ENCODE measurements around the gene BFSP2.

BFSP2 gene

DNA sequence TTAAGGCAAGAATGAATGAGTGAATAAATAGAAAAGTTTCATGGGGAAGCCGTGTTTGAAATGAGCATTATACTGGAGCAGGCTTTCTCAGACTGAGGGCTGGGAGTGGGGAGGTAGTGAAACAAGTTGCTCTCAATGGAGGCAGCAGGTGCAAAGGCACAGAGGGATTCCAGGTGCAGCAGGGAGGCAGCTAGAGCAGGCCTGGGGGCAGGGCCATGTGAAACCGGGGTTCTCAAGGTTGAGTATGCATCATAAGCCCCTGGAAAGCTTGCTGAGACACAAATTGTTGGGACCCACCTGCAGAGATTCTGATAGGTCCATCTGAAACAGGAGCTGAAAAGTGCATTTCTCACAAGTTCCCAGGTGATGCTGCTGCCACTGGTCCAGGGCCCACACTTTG, 45.3 kb downstream of the BFSP2 start:
- H3K27ac Mint-ChIP-seq, result peak overlapping the region; percentile 16
- H3K36me3 Mint-ChIP-seq, result peaks cover 6% of the 10 kb centered on the region
- no peaks in the 10 kb centered on the region for H3K27me3 Mint-ChIP-seq
- H3K9me3 Mint-ChIP-seq, result peaks cover under 1% of the 10 kb centered on the region
- no peak overlapping the region for H3K4me3 Mint-ChIP-seq
- peaks cover 54% of the 10 kb centered on the region for H3K4me1 Mint-ChIP-seq
- DNase-seq, result no peak
- CTCF ChIA-PET, result interaction anchor here (0.7 to 3.0 kb wide), 3 partner anchors 9 to 374 kb away, joined by 3 to 13 read pairs (median 4); no protein-coding TSS in a partner anchor

GRCh38 chr3:133447750-133448477, 48.1 kb downstream of the BFSP2 start:
- DNase-seq, result no peak
- no peaks in the 10 kb centered on the region for H3K9me3 Mint-ChIP-seq
- peaks cover 3% of the 10 kb centered on the region for H3K36me3 Mint-ChIP-seq
- no peak overlapping the region for H3K4me3 Mint-ChIP-seq
- H3K4me1 Mint-ChIP-seq, result peaks cover 38% of the 10 kb centered on the region
- no peaks in the 10 kb centered on the region for H3K27me3 Mint-ChIP-seq
- CTCF ChIA-PET, result interaction anchor here (1.0 to 3.0 kb wide), 9 partner anchors 9 to 130 kb away, joined by 3 to 13 read pairs (median 4); partner anchors contain the start of gene CDV3
- H3K27ac Mint-ChIP-seq, result peak overlapping the region; percentile 89

DNA sequence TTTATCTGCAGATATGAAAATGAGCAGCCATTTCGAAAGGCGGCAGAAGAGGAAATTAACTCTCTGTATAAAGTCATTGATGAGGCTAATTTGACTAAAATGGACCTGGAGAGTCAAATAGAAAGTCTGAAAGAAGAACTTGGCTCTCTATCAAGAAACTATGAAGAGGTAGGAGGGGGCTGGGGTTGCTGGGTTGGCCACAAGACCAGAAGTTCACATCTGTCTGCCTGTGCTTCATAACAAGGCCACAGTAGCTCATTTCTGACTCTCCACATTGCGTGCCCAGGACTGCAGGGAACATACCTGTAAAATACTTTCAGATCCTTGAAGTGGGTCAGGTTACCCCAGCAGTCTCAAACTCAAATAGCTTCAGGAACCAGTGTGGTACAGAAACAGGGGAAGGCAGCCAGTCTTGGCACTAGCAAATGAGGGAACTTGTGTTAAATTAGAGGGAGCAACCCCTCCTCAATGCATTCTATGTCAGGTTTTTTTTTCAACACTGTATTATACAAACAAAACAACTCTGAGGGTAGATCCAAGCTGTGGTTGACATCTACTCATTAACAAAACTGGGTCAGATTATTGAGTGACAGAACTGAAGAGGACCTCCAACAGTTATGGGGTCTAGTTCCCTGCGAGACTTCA, 48.7 kb downstream of the BFSP2 start:
- Mint-ChIP-seq H3K36me3 (peaks cover 3% of the 10 kb centered on the region), H3K4me1 (peaks cover 32% of the 10 kb centered on the region), H3K27ac (peak overlapping the region; percentile 89), H3K9me3 (no peaks in the 10 kb centered on the region), H3K27me3 (no peaks in the 10 kb centered on the region), H3K4me3 (no peak overlapping the region)
- CTCF ChIA-PET, result interaction anchor here (1.0 to 2.0 kb wide), 7 partner anchors 9 to 124 kb away, joined by 3 to 7 read pairs (median 4); partner anchors contain the start of gene CDV3
- peak; percentile 54 for DNase-seq

GRCh38 chr3:133451309-133451708, 51.5 kb downstream of the BFSP2 start:
- CTCF ChIA-PET, result interaction anchor here (2.1 kb wide), 1 partner anchor 127 kb away, joined by 5 read pairs; no protein-coding TSS in a partner anchor
- H3K27me3 Mint-ChIP-seq, result no peaks in the 10 kb centered on the region
- H3K36me3 Mint-ChIP-seq, result peaks cover 3% of the 10 kb centered on the region
- no peaks in the 10 kb centered on the region for H3K9me3 Mint-ChIP-seq
- no peak for DNase-seq
- peaks cover 19% of the 10 kb centered on the region for H3K4me1 Mint-ChIP-seq
- H3K27ac Mint-ChIP-seq, result no peak overlapping the region
- no peak overlapping the region for H3K4me3 Mint-ChIP-seq

- no peak for DNase-seq
- Mint-ChIP-seq H3K4me1 (peaks cover 17% of the 10 kb centered on the region), H3K9me3 (no peaks in the 10 kb centered on the region), H3K4me3 (no peak overlapping the region), H3K27me3 (no peaks in the 10 kb centered on the region), H3K27ac (no peak overlapping the region), H3K36me3 (peaks cover 3% of the 10 kb centered on the region)
- CTCF ChIA-PET, result interaction anchor here (1.1 kb wide), 1 partner anchor 12 kb away, joined by 4 read pairs; no protein-coding TSS in a partner anchor
These were observed 52.9 kb downstream of the BFSP2 start for GRCh38 chr3:133452641-133453319.

- Mint-ChIP-seq H3K4me1 (peaks cover 12% of the 10 kb centered on the region), H3K36me3 (peaks cover 3% of the 10 kb centered on the region), H3K27me3 (no peaks in the 10 kb centered on the region), H3K9me3 (no peaks in the 10 kb centered on the region), H3K4me3 (no peak overlapping the region), H3K27ac (no peak overlapping the region)
- CTCF ChIA-PET, result interaction anchor here (1.1 kb wide), 1 partner anchor 12 kb away, joined by 4 read pairs; no protein-coding TSS in a partner anchor
- DNase-seq, result no peak
These were observed 53.5 kb downstream of the BFSP2 start for GRCh38 chr3:133453383-133453782.

- no peak overlapping the region for H3K27ac Mint-ChIP-seq
- CTCF ChIA-PET, result interaction anchor here (1.0 to 3.3 kb wide), 4 partner anchors 12 to 123 kb away, joined by 3 to 11 read pairs (median 4); no protein-coding TSS in a partner anchor
- no peak for DNase-seq
- H3K36me3 Mint-ChIP-seq, result no peaks in the 10 kb centered on the region
- H3K9me3 Mint-ChIP-seq, result no peaks in the 10 kb centered on the region
- peaks cover 2% of the 10 kb centered on the region for H3K4me1 Mint-ChIP-seq
- no peak overlapping the region for H3K4me3 Mint-ChIP-seq
- H3K27me3 Mint-ChIP-seq, result no peaks in the 10 kb centered on the region
These were observed 55.4 kb downstream of the BFSP2 start for GRCh38 chr3:133455281-133455680.

GRCh38 chr3:133455960-133456359, 56.1 kb downstream of the BFSP2 start:
- CTCF ChIA-PET, result interaction anchor here (1.0 to 3.3 kb wide), 4 partner anchors 12 to 119 kb away, joined by 3 to 11 read pairs (median 5); no protein-coding TSS in a partner anchor
- Mint-ChIP-seq H3K9me3 (no peaks in the 10 kb centered on the region), H3K27ac (no peak overlapping the region), H3K4me1 (peaks cover 7% of the 10 kb centered on the region), H3K27me3 (no peaks in the 10 kb centered on the region), H3K4me3 (no peak overlapping the region), H3K36me3 (no peaks in the 10 kb centered on the region)
- DNase-seq, result no peak

GRCh38 chr3:133457025-133457424, 57.2 kb downstream of the BFSP2 start:
- Mint-ChIP-seq H3K4me3 (no peak overlapping the region), H3K27ac (no peak overlapping the region), H3K9me3 (no peaks in the 10 kb centered on the region), H3K27me3 (no peaks in the 10 kb centered on the region), H3K36me3 (no peaks in the 10 kb centered on the region), H3K4me1 (peaks cover 18% of the 10 kb centered on the region)
- CTCF ChIA-PET, result interaction anchor here (0.6 to 3.3 kb wide), 13 partner anchors 8 to 471 kb away, joined by 3 to 11 read pairs (median 4); no protein-coding TSS in a partner anchor
- no peak for DNase-seq

- Mint-ChIP-seq H3K9me3 (no peaks in the 10 kb centered on the region), H3K27me3 (no peaks in the 10 kb centered on the region), H3K4me1 (peaks cover 18% of the 10 kb centered on the region), H3K36me3 (no peaks in the 10 kb centered on the region), H3K4me3 (no peak overlapping the region), H3K27ac (no peak overlapping the region)
- no peak for DNase-seq
- CTCF ChIA-PET, result interaction anchor here (0.6 to 3.3 kb wide), 13 partner anchors 9 to 470 kb away, joined by 3 to 11 read pairs (median 4); no protein-coding TSS in a partner anchor
These were observed 57.7 kb downstream of the BFSP2 start for GRCh38 chr3:133457465-133458067.

DNA sequence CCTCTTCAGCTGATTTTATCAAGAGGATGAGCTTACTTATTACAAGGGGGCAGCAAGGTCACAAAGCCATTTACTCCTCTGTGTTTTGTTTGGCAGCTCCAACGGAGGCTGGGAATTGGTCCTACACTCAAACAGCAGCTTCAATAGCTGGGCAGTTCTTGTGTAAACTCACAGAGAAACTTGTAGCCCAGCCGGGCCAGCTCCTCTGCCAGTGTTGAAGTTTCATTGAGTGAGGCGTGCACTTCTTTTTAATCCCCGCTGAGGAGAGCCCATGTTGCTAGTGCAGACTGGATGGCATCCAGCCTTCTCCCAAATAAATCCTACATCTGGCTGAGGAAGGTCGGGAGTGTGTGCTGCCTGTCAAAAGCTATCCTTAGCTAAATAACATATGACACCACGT, 59.5 kb downstream of the BFSP2 start:
- no peaks in the 10 kb centered on the region for H3K36me3 Mint-ChIP-seq
- peaks cover 33% of the 10 kb centered on the region for H3K4me1 Mint-ChIP-seq
- no peaks in the 10 kb centered on the region for H3K27me3 Mint-ChIP-seq
- H3K27ac Mint-ChIP-seq, result no peak overlapping the region
- DNase-seq, result no peak
- CTCF ChIA-PET, result interaction anchor here (0.6 to 1.8 kb wide), 4 partner anchors 15 to 136 kb away, joined by 3 to 7 read pairs (median 5); no protein-coding TSS in a partner anchor
- no peaks in the 10 kb centered on the region for H3K9me3 Mint-ChIP-seq
- H3K4me3 Mint-ChIP-seq, result no peak overlapping the region

DNA sequence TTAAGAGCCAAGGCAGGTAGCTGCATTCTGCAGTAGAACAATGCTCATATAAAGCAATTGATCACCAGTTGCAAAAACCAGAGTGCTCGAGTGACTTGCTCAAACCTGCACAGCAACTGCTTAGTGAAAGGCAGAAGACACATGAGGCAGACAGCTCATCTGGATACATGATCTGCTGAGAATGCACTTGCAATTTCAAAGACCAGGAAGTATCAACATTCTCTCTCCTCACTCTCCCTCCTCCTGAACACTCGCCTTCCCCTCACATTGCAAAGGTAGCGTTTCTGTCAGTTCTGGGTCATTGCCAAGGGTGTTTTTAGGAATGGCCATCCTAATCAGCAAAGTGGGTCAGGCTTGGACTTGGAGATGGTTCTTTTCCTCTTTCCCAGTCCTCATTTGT, 61.0 kb downstream of the BFSP2 start:
- no peak overlapping the region for H3K4me3 Mint-ChIP-seq
- no peaks in the 10 kb centered on the region for H3K36me3 Mint-ChIP-seq
- peak overlapping the region; percentile 68 for H3K27ac Mint-ChIP-seq
- H3K27me3 Mint-ChIP-seq, result no peaks in the 10 kb centered on the region
- no peak for DNase-seq
- CTCF ChIA-PET, result interaction anchor here (1.8 kb wide), 1 partner anchor 28 kb away, joined by 6 read pairs; no protein-coding TSS in a partner anchor
- H3K9me3 Mint-ChIP-seq, result no peaks in the 10 kb centered on the region
- peaks cover 38% of the 10 kb centered on the region for H3K4me1 Mint-ChIP-seq

GRCh38 chr3:133461291-133461690, 61.4 kb downstream of the BFSP2 start:
- no peak for DNase-seq
- no peaks in the 10 kb centered on the region for H3K36me3 Mint-ChIP-seq
- no peak overlapping the region for H3K4me3 Mint-ChIP-seq
- no peaks in the 10 kb centered on the region for H3K9me3 Mint-ChIP-seq
- no peaks in the 10 kb centered on the region for H3K27me3 Mint-ChIP-seq
- peaks cover 41% of the 10 kb centered on the region for H3K4me1 Mint-ChIP-seq
- no peak overlapping the region for H3K27ac Mint-ChIP-seq
- CTCF ChIA-PET, result interaction anchor here (1.3 kb wide), 1 partner anchor 14 kb away, joined by 5 read pairs; no protein-coding TSS in a partner anchor

Data from activated naive CD4-positive, alpha-beta T cell treated with anti-CD3 and anti-CD28 coated beads, Interleukin-2, amount 10 ng/mL, durations not matched to agents 7 days and 5 days (primary cell).